Caco-2 (cell line): Measurements from ENCODE around the gene APEX2. TPM values are rescaled to one million over a fixed set of nuclear protein-coding genes. Genes with fewer than 3 reads are reported as not detected.

Source experiments
- BruUV-seq: library from RNA; stranded (reverse); fragments of 400-500 nt; replicated peaks from 2 replicates; lab custom pipeline; 2021; lab: Mats Ljungman, UMichigan
- CTCF ChIA-PET: fragments of 300-600 bp; sonication (Branson Sonifier 250); formaldehyde crosslinking; loops from one replicate; lab custom pipeline; 2022; ENCODE audit warnings: antibody characterized with exemption; lab: Charles Lee
- POLR2A ChIA-PET: fragments of 300-600 bp; sonication (Branson Sonifier 250); formaldehyde crosslinking; loops from one replicate; lab custom pipeline; 2022; ENCODE audit warnings: antibody characterized with exemption; lab: Charles Lee
- DNase-seq, 2 experiments: peaks; one replicate each; pipeline versions ENCODE4 v3.0.0 to v3.0.0-alpha.2; 2020 to 2022
- H3K27me3 ChIP-seq: replicated peaks from 2 replicates; pipeline ENCODE4 v1.6.0; 2011; ENCODE audit warnings: low read length; ENCODE audit not compliant: control insufficient read depth, insufficient read depth
- H3K36me3 ChIP-seq: 2 replicates; pipeline ENCODE4 v1.5.1; 2011; ENCODE audit warnings: low read length; ENCODE audit not compliant: control insufficient read depth, insufficient read depth
- H3K4me1 ChIP-seq: fragments of 250-450 bp; sonication (Bioruptor Pico); 2 replicates; pipeline ENCODE4 v1.5.1; 2020; ENCODE audit warnings: mild to moderate bottlenecking
- H3K4me3 ChIP-seq: 2 replicates; pipeline ENCODE4 v1.5.1; 2011; ENCODE audit warnings: low read depth, mild to moderate bottlenecking, control low read depth, low read length
- H3K9me3 ChIP-seq: fragments of 250-450 bp; sonication (Bioruptor Pico); 2 replicates; pipeline ENCODE4 v1.5.1; 2020; ENCODE audit warnings: mild to moderate bottlenecking, moderate library complexity
- H3K27ac Mint-ChIP-seq: one replicate; pipeline ENCODE4 v1.8.0; 2022; ENCODE audit warnings: mixed read lengths; ENCODE audit not compliant: unreplicated experiment
- H3K27me3 Mint-ChIP-seq: one replicate; pipeline ENCODE4 v1.8.0; 2022; ENCODE audit warnings: mixed read lengths; ENCODE audit not compliant: insufficient read depth, unreplicated experiment
- H3K36me3 Mint-ChIP-seq: one replicate; pipeline ENCODE4 v1.8.0; 2022; ENCODE audit warnings: mild to moderate bottlenecking, mixed read lengths; ENCODE audit not compliant: insufficient read depth, unreplicated experiment
- H3K4me1 Mint-ChIP-seq: one replicate; pipeline ENCODE4 v1.8.0; 2022; ENCODE audit warnings: low read depth, mixed read lengths; ENCODE audit not compliant: unreplicated experiment
- H3K4me3 Mint-ChIP-seq: one replicate; pipeline ENCODE4 v1.8.0; 2022; ENCODE audit warnings: mild to moderate bottlenecking, moderate library complexity, mixed read lengths; ENCODE audit not compliant: unreplicated experiment
- H3K9me3 Mint-ChIP-seq: one replicate; pipeline ENCODE4 v1.8.0; 2022; ENCODE audit warnings: mixed read lengths; ENCODE audit not compliant: unreplicated experiment
- CTCF ChIP-seq, 2 experiments: fragments of 200-600 bp in 1 of 2; IDR thresholded peaks; 1 replicate in 1 of 2; 2 replicates in 1 of 2; pipeline versions ENCODE4 v1.5.1 to v1.8.0; 2011 to 2022; ENCODE audit warnings: antibody characterized with exemption in 1 of 2, control low read depth in 1 of 2, inconsistent platforms in 1 of 2, low read depth in 1 of 2, low read length in 1 of 2, mild to moderate bottlenecking in 1 of 2, moderate library complexity in 1 of 2; ENCODE audit not compliant: insufficient read depth in 1 of 2, severe bottlenecking in 1 of 2, unreplicated experiment in 1 of 2
- intact Hi-C: fragments of 100-400 bp; cut with micrococcal nuclease; formaldehyde crosslinking; loops from one replicate; pipeline ENCODE4 v1.10.0; 2022; ENCODE audit not compliant: unreplicated experiment
- total RNA-seq: library from RNA; stranded (reverse); gene quantifications from 2 replicates; pipeline ENCODE4 v1.2.3, GENCODE V29; 2022

APEX2 gene
- total RNA-seq, 1 experiment from 2014 or later, result 19.6 TPM

- no peak overlapping the region for H3K4me3 Mint-ChIP-seq
- no TSS peak for BruUV-seq
Measured at GRCh38 chrX:55008571-55009358, 8.6 kb downstream of the APEX2 start.

GRCh38 chrX:55011294-55011693 lies 11.1 kb downstream of the APEX2 start:
- no TSS peak for BruUV-seq
- H3K36me3 ChIP-seq, result no peaks in the 10 kb centered on the region
- no peaks in the 10 kb centered on the region for H3K9me3 ChIP-seq
- Mint-ChIP-seq H3K4me1 (peaks cover 7% of the 10 kb centered on the region), H3K4me3 (no peak overlapping the region), H3K27me3 (no peaks in the 10 kb centered on the region), H3K9me3 (no peaks in the 10 kb centered on the region), H3K27ac (no peak overlapping the region), H3K36me3 (peaks cover 7% of the 10 kb centered on the region)
- peaks cover 12% of the 10 kb centered on the region for H3K4me1 ChIP-seq
- ChIA-PET POLR2A (no interaction called here), CTCF (no interaction called here)
- no peak for DNase-seq
- intact Hi-C loops, result no loop called here
- H3K27me3 ChIP-seq, result no peaks in the 10 kb centered on the region
- H3K4me3 ChIP-seq, result no peak overlapping the region
- peak; percentile 17 to 19 for TF ChIP-seq CTCF (IDR thresholded peaks at IDR 0.05; ENCODE audit: insufficient read depth in 1 of 2, low read depth in 1 of 2, low read length in 1 of 2, severe bottlenecking in 1 of 2, unreplicated experiment in 1 of 2)

More at GRCh38 chrX:55008571-55009358, 8.6 kb downstream of the APEX2 start:
- Mint-ChIP-seq H3K9me3 (no peaks in the 10 kb centered on the region), H3K27me3 (no peaks in the 10 kb centered on the region), H3K27ac (no peak overlapping the region), H3K4me1 (peaks cover 7% of the 10 kb centered on the region), H3K36me3 (peaks cover 19% of the 10 kb centered on the region)
- Histone ChIP-seq H3K4me3 (no peak overlapping the region), H3K4me1 (peaks cover 12% of the 10 kb centered on the region), H3K27me3 (no peaks in the 10 kb centered on the region), H3K9me3 (no peaks in the 10 kb centered on the region), H3K36me3 (peaks cover 2% of the 10 kb centered on the region; the same call in 1 of the 2 replicates)
- TF ChIP-seq CTCF (IDR thresholded peaks at IDR 0.05; ENCODE audit: insufficient read depth in 1 of 2, low read depth in 1 of 2, low read length in 1 of 2, severe bottlenecking in 1 of 2, unreplicated experiment in 1 of 2), result no peak
- POLR2A ChIA-PET, result no interaction called here
- CTCF ChIA-PET, result interaction anchor here (1.1 kb wide), 1 partner anchor 369 kb away, joined by 3 read pairs; no protein-coding TSS in a partner anchor
- no peak for DNase-seq
- intact Hi-C loops, result no loop called here

- Mint-ChIP-seq H3K9me3 (no peaks in the 10 kb centered on the region), H3K27ac (no peak overlapping the region), H3K27me3 (no peaks in the 10 kb centered on the region), H3K4me1 (no peaks in the 10 kb centered on the region), H3K4me3 (no peak overlapping the region), H3K36me3 (no peaks in the 10 kb centered on the region)
- H3K9me3 ChIP-seq, result no peaks in the 10 kb centered on the region
- no peak for DNase-seq
- no peak overlapping the region for H3K4me3 ChIP-seq
- POLR2A ChIA-PET, result no interaction called here
- H3K27me3 ChIP-seq, result no peaks in the 10 kb centered on the region
- no peaks in the 10 kb centered on the region for H3K4me1 ChIP-seq
- no TSS peak for BruUV-seq
- no peaks in the 10 kb centered on the region for H3K36me3 ChIP-seq
- no peak for TF ChIP-seq CTCF (IDR thresholded peaks at IDR 0.05; ENCODE audit: insufficient read depth in 1 of 2, low read depth in 1 of 2, low read length in 1 of 2, severe bottlenecking in 1 of 2, unreplicated experiment in 1 of 2)
- intact Hi-C loops, result no loop called here
- CTCF ChIA-PET, result no interaction called here
Measured at GRCh38 chrX:55014897-55015299, 14.7 kb downstream of the APEX2 start.
